GM12873 (cell line): ENCODE results near the gene RAG1.

Source experiments
- TF ChIP-seq, protein P1 (sequence below): IDR thresholded peaks from 2 replicates; pipeline ENCODE4 v1.5.1; 2012; ENCODE audit warnings: low read depth, mild to moderate bottlenecking, moderate library complexity, low read length, control low read depth; ENCODE audit not compliant: insufficient read depth; ENCODE audit errors: missing control alignments

The RAG1 gene

DNA sequence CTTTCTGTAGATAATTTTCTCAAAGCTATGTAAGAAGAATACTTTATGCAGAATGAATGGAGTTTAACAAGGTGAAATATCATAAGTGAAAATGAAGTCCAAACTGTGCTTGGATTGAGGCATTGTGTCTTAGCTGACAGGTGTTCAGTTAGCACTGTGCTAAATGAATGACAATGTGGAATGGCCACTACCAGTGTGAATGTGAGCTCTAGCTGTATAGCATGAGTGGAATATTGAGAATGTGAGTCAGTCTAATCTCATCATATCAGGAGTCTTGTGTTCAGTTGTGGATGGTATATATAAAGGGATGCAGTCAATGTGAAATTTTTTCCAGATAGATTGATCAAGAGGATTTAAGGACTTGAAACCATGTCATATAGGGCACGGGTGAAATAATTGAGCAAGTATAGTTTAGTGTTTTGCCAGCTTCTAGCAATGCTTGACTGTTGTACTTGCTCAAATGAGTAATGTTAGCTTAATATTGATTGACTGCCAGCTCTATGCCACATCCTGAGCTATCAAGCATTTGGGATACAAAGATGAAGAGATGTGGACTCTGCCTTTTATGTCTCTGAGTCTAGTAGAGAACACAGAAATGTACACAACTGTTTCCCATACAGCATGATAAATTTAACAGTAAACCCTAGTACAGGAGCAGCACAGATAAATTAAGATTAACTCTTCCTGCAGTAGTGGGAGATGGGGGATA lies 40.8 kb downstream of the RAG1 start:
- TF ChIP-seq, protein P1, sequence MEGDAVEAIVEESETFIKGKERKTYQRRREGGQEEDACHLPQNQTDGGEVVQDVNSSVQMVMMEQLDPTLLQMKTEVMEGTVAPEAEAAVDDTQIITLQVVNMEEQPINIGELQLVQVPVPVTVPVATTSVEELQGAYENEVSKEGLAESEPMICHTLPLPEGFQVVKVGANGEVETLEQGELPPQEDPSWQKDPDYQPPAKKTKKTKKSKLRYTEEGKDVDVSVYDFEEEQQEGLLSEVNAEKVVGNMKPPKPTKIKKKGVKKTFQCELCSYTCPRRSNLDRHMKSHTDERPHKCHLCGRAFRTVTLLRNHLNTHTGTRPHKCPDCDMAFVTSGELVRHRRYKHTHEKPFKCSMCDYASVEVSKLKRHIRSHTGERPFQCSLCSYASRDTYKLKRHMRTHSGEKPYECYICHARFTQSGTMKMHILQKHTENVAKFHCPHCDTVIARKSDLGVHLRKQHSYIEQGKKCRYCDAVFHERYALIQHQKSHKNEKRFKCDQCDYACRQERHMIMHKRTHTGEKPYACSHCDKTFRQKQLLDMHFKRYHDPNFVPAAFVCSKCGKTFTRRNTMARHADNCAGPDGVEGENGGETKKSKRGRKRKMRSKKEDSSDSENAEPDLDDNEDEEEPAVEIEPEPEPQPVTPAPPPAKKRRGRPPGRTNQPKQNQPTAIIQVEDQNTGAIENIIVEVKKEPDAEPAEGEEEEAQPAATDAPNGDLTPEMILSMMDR, result no peak

DNA sequence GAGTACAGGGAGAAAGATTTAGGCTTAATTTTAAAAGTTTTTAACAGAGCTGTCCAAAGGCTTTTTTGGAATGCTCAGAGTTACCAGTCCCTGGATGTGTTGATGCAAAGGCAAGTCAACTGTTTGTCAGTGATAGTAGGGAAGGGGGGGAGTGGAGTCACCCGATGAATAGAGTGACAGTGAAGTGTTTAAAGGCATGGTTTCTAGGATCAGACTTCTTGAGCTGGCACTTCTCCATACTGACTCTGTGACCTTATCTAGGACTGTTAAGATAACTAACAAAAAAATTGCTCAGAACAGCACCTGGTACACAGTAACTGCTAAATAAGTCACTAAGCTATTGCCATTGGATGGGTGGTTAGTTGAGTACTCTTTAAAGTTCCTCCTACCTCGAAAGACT lies 41.6 kb downstream of the RAG1 start:
- TF ChIP-seq, protein P1, result no peak

DNA sequence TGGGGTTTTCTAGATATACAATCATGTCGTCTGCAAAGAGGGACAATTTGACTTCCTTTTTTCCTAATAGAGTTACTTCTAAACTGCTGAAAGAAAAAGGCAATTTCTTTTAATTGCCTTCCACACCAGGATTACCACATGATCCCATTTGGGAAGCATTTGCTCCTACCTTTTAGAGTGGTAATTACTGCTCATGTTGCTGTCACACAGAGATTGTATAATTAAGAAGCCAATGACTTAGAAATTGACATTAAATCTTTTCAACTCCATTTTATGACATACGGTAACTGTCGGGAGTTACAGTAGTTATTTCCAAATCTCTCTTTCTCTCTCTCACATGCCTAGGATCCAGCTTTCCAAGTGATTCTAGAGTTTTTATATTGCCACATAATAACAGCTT lies 48.0 kb downstream of the RAG1 start:
- TF ChIP-seq, protein P1, result no peak

DNA sequence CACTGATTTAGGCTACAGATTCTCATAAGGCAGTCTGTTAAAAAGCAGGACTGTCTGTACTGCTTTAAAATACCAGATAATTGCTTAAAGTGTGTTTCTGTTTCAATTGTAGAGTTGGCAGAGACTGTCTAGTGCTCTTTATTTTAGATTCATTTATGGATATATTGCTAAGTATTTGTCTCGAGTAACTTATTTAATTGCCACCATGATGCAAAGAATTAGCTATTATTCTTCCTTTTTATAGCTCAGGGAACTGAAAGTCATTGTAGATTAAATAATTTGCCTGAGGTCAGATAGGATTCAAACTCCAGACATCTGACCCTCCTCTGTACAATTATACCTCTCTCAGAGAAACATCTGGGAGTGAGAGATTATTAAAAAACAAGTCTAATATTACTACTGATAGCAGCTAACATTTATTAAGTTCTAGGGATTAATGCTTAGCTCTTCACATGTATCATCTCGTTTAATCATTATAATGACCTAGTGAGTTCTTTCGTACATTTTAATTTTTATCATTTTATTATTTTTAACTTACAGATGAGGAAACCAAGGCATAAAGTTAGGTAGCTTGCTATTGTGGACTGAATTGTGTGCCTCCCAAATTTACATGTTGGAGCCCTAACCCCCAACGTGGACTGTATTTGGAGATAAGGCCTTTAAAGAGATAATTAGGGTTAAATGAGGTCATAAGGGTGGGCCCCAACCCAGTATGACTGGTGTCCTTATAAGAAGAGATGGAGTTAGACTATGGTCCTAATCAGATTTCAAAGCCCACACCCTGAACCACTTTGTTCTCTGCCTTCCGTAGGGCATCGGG lies 49.9 kb downstream of the RAG1 start:
- TF ChIP-seq, protein P1, result no peak

DNA sequence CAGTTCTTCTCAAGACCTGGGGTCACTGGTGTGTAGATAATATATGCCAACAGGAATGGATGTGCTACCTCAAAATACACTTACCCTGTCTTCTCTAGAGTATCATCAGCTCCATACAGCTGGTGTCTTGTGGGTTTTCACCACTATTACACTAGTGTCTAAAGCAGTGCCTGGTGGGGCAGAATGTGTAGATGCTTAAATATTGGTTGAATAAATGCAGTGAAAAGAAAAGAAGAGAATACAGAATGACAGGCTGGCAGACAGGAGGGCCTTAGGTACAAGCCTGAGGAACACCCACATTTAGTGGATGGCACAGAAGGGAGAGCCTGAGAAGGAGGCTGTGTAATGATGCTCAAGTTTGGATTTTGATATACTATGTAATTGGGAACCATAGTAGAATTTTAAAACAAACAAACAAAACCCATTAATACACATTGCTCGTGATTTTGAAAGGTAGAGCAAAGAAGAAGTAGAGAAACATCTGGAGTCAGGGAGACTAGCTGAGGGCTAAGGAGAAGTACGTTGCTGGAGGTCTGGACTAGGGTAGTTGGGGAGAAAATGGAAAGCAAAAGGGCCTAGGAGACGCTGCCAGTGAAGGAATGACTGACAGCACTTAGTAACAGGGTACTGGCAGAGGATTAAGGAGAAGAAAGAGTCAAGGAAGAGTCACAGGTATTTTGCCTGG lies 50.7 kb downstream of the RAG1 start:
- TF ChIP-seq, protein P1, result no peak

DNA sequence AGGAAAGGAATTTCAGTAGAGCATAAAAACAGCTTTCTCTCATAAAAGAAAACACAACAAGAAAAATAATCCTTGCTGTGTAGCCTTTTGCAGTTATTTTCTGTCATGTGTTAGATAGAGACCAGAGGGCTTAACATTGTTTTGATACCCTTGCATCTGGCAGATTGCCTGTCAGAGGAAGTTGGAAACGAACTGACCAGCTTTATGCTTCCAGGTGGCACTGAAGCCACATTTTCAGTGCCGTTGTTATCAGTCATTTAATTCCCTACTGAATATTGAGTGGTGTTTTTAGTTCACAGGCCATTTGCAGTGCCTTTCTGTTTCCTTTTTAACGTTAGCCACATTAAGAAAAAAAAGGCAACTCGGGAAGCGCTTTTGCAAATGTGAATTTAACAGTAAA lies 51.7 kb downstream of the RAG1 start:
- TF ChIP-seq, protein P1, result no peak

DNA sequence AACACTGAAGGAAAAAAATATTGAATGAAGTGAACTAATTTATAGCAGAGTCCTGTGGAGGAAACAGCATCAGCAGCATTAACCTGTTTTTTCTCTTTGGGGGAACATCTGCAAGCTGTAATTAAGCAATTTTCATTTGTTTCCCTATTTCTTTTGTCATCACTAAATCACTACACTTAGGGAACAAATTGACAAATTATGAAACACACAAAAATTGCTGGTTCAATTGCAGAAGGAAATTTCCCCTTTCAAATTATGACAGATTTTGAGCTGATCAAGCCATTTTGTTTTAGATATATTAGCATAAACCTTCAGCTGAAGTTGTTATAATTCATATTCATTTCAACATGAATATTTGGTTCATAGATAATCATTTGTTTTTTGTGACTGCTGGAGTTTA lies 52.4 kb downstream of the RAG1 start:
- TF ChIP-seq, protein P1, result no peak
